ENCODE results near the gene MT4.

GRCh38 chr16:56600398-56600999 lies 35.6 kb downstream of the MT4 start:
- TF ChIP-seq CTCF (IDR thresholded peaks at IDR 0.05) (peak; percentile 83), YY1 (IDR thresholded peaks at IDR 0.05; ENCODE audit: low read depth) (peak; percentile 49; the same call in 1 of the 2 replicates), USF2 (IDR thresholded peaks at IDR 0.05; ENCODE audit: borderline replicate concordance, low read depth, low read length) (no peak), SIN3A (IDR thresholded peaks at IDR 0.05; ENCODE audit: borderline replicate concordance, low read depth, low read length) (no peak)
